ENCODE data around the gene SLC2A9.

Gene SLC2A9

GRCh38 chr4:10020106-10020505 is 1.2 kb downstream of the SLC2A9 start:
- Histone ChIP-seq H3K9me3 (ENCODE audit: control insufficient read depth in 2 of 2, low read length in 2 of 2) (no peaks in the 10 kb centered on the region), H3K27ac (ENCODE audit: low read depth in 2 of 2, low read length in 2 of 2) (peak overlapping the region in 1 of 2 donors; percentile 89), H3K9ac (ENCODE audit: low read depth in 1 of 2, low read length in 2 of 2) (no peak overlapping the region), H3K4me1 (ENCODE audit: control insufficient read depth in 2 of 2, insufficient read depth in 2 of 2, low read length in 2 of 2) (peaks cover 7 to 10% of the 10 kb centered on the region in 2 donors), H3K27me3 (ENCODE audit: control insufficient read depth in 2 of 2, insufficient read depth in 2 of 2, low read length in 2 of 2) (no peaks in the 10 kb centered on the region), H3K36me3 (ENCODE audit: control insufficient read depth in 2 of 2, insufficient read depth in 2 of 2, low read length in 2 of 2) (no peaks in the 10 kb centered on the region), H3K4me3 (ENCODE audit: low read length in 2 of 2) (no peak overlapping the region)

GRCh38 chr4:10019521-10020051 is 1.7 kb downstream of the SLC2A9 start:
- Histone ChIP-seq H3K9ac (ENCODE audit: low read depth in 1 of 2, low read length in 2 of 2) (peak overlapping the region; percentile 70 to 71), H3K4me1 (ENCODE audit: control insufficient read depth in 2 of 2, insufficient read depth in 2 of 2, low read length in 2 of 2) (peaks cover 7 to 10% of the 10 kb centered on the region in 2 donors), H3K4me3 (ENCODE audit: low read length in 2 of 2) (peak overlapping the region; percentile 79 to 82)

GRCh38 chr4:10018818-10019461 is 2.4 kb downstream of the SLC2A9 start:
- Histone ChIP-seq H3K27me3 (ENCODE audit: control insufficient read depth in 2 of 2, insufficient read depth in 2 of 2, low read length in 2 of 2) (no peaks in the 10 kb centered on the region), H3K9me3 (ENCODE audit: control insufficient read depth in 2 of 2, low read length in 2 of 2) (no peaks in the 10 kb centered on the region), H3K36me3 (ENCODE audit: control insufficient read depth in 2 of 2, insufficient read depth in 2 of 2, low read length in 2 of 2) (no peaks in the 10 kb centered on the region), H3K4me3 (ENCODE audit: low read length in 2 of 2) (peak overlapping the region; percentile 79 to 82), H3K9ac (ENCODE audit: low read depth in 1 of 2, low read length in 2 of 2) (peak overlapping the region; percentile 70 to 71), H3K27ac (ENCODE audit: low read depth in 2 of 2, low read length in 2 of 2) (peak overlapping the region; percentile 88 to 89), H3K4me1 (ENCODE audit: control insufficient read depth in 2 of 2, insufficient read depth in 2 of 2, low read length in 2 of 2) (peaks cover 7 to 10% of the 10 kb centered on the region in 2 donors)

More at GRCh38 chr4:10019521-10020051, 1.7 kb downstream of the SLC2A9 start:
- peak overlapping the region; percentile 88 to 89 for H3K27ac ChIP-seq (ENCODE audit: low read depth in 2 of 2, low read length in 2 of 2)
- H3K36me3 ChIP-seq (ENCODE audit: control insufficient read depth in 2 of 2, insufficient read depth in 2 of 2, low read length in 2 of 2) = no peaks in the 10 kb centered on the region
- no peaks in the 10 kb centered on the region for H3K9me3 ChIP-seq (ENCODE audit: control insufficient read depth in 2 of 2, low read length in 2 of 2)
- no peaks in the 10 kb centered on the region for H3K27me3 ChIP-seq (ENCODE audit: control insufficient read depth in 2 of 2, insufficient read depth in 2 of 2, low read length in 2 of 2)

- Histone ChIP-seq H3K27me3 (ENCODE audit: control insufficient read depth in 2 of 2, insufficient read depth in 2 of 2, low read length in 2 of 2) (no peaks in the 10 kb centered on the region), H3K36me3 (ENCODE audit: control insufficient read depth in 2 of 2, insufficient read depth in 2 of 2, low read length in 2 of 2) (no peaks in the 10 kb centered on the region), H3K27ac (ENCODE audit: low read depth in 2 of 2, low read length in 2 of 2) (no peak overlapping the region), H3K4me3 (ENCODE audit: low read length in 2 of 2) (no peak overlapping the region), H3K9me3 (ENCODE audit: control insufficient read depth in 2 of 2, low read length in 2 of 2) (no peaks in the 10 kb centered on the region), H3K4me1 (ENCODE audit: control insufficient read depth in 2 of 2, insufficient read depth in 2 of 2, low read length in 2 of 2) (peaks cover 7 to 10% of the 10 kb centered on the region in 2 donors), H3K9ac (ENCODE audit: low read depth in 1 of 2, low read length in 2 of 2) (no peak overlapping the region)
Measured at GRCh38 chr4:10017037-10017893, 4.0 kb downstream of the SLC2A9 start.

GRCh38 chr4:10016169-10016568 is 5.1 kb downstream of the SLC2A9 start:
- no peak overlapping the region for H3K4me3 ChIP-seq (ENCODE audit: low read length in 2 of 2)

GRCh38 chr4:10015140-10015753 is 6.0 kb downstream of the SLC2A9 start:
- no peaks in the 10 kb centered on the region for H3K36me3 ChIP-seq (ENCODE audit: control insufficient read depth in 2 of 2, insufficient read depth in 2 of 2, low read length in 2 of 2)
- peaks cover 6 to 7% of the 10 kb centered on the region in 2 donors for H3K4me1 ChIP-seq (ENCODE audit: control insufficient read depth in 2 of 2, insufficient read depth in 2 of 2, low read length in 2 of 2)
- no peak overlapping the region for H3K9ac ChIP-seq (ENCODE audit: low read depth in 1 of 2, low read length in 2 of 2)
- H3K27ac ChIP-seq (ENCODE audit: low read depth in 2 of 2, low read length in 2 of 2) = no peak overlapping the region
- H3K9me3 ChIP-seq (ENCODE audit: control insufficient read depth in 2 of 2, low read length in 2 of 2) = no peaks in the 10 kb centered on the region
- H3K4me3 ChIP-seq (ENCODE audit: low read length in 2 of 2) = no peak overlapping the region
- no peaks in the 10 kb centered on the region for H3K27me3 ChIP-seq (ENCODE audit: control insufficient read depth in 2 of 2, insufficient read depth in 2 of 2, low read length in 2 of 2)

More at GRCh38 chr4:10016169-10016568, 5.1 kb downstream of the SLC2A9 start:
- no peak overlapping the region for H3K9ac ChIP-seq (ENCODE audit: low read depth in 1 of 2, low read length in 2 of 2)
- H3K27ac ChIP-seq (ENCODE audit: low read depth in 2 of 2, low read length in 2 of 2) = no peak overlapping the region
- H3K4me1 ChIP-seq (ENCODE audit: control insufficient read depth in 2 of 2, insufficient read depth in 2 of 2, low read length in 2 of 2) = peaks cover 7 to 8% of the 10 kb centered on the region in 2 donors
- no peaks in the 10 kb centered on the region for H3K36me3 ChIP-seq (ENCODE audit: control insufficient read depth in 2 of 2, insufficient read depth in 2 of 2, low read length in 2 of 2)
- H3K9me3 ChIP-seq (ENCODE audit: control insufficient read depth in 2 of 2, low read length in 2 of 2) = no peaks in the 10 kb centered on the region
- H3K27me3 ChIP-seq (ENCODE audit: control insufficient read depth in 2 of 2, insufficient read depth in 2 of 2, low read length in 2 of 2) = no peaks in the 10 kb centered on the region

GRCh38 chr4:10013722-10014121 is 7.6 kb downstream of the SLC2A9 start:
- no peaks in the 10 kb centered on the region for H3K4me1 ChIP-seq (ENCODE audit: control insufficient read depth in 2 of 2, insufficient read depth in 2 of 2, low read length in 2 of 2)
- no peak overlapping the region for H3K9ac ChIP-seq (ENCODE audit: low read depth in 1 of 2, low read length in 2 of 2)
- no peaks in the 10 kb centered on the region for H3K36me3 ChIP-seq (ENCODE audit: control insufficient read depth in 2 of 2, insufficient read depth in 2 of 2, low read length in 2 of 2)
- no peaks in the 10 kb centered on the region for H3K9me3 ChIP-seq (ENCODE audit: control insufficient read depth in 2 of 2, low read length in 2 of 2)
- H3K27ac ChIP-seq (ENCODE audit: low read depth in 2 of 2, low read length in 2 of 2) = no peak overlapping the region
- no peaks in the 10 kb centered on the region for H3K27me3 ChIP-seq (ENCODE audit: control insufficient read depth in 2 of 2, insufficient read depth in 2 of 2, low read length in 2 of 2)
- H3K4me3 ChIP-seq (ENCODE audit: low read length in 2 of 2) = no peak overlapping the region

GRCh38 chr4:10011885-10012284 is 9.4 kb downstream of the SLC2A9 start:
- H3K4me3 ChIP-seq (ENCODE audit: low read length in 2 of 2) = no peak overlapping the region
- no peak overlapping the region for H3K27ac ChIP-seq (ENCODE audit: low read depth in 2 of 2, low read length in 2 of 2)
- no peaks in the 10 kb centered on the region for H3K27me3 ChIP-seq (ENCODE audit: control insufficient read depth in 2 of 2, insufficient read depth in 2 of 2, low read length in 2 of 2)
- peaks cover 12 to 13% of the 10 kb centered on the region in 2 donors for H3K4me1 ChIP-seq (ENCODE audit: control insufficient read depth in 2 of 2, insufficient read depth in 2 of 2, low read length in 2 of 2)
- no peak overlapping the region for H3K9ac ChIP-seq (ENCODE audit: low read depth in 1 of 2, low read length in 2 of 2)
- no peaks in the 10 kb centered on the region for H3K9me3 ChIP-seq (ENCODE audit: control insufficient read depth in 2 of 2, low read length in 2 of 2)
- H3K36me3 ChIP-seq (ENCODE audit: control insufficient read depth in 2 of 2, insufficient read depth in 2 of 2, low read length in 2 of 2) = no peaks in the 10 kb centered on the region

- Histone ChIP-seq H3K36me3 (ENCODE audit: control insufficient read depth in 2 of 2, insufficient read depth in 2 of 2, low read length in 2 of 2) (no peaks in the 10 kb centered on the region), H3K4me3 (ENCODE audit: low read length in 2 of 2) (no peak overlapping the region), H3K4me1 (ENCODE audit: control insufficient read depth in 2 of 2, insufficient read depth in 2 of 2, low read length in 2 of 2) (peaks cover 18 to 19% of the 10 kb centered on the region in 2 donors)
Measured at GRCh38 chr4:10011277-10011676, 10.0 kb downstream of the SLC2A9 start.

More at GRCh38 chr4:10011277-10011676, 10.0 kb downstream of the SLC2A9 start:
- no peak overlapping the region for H3K9ac ChIP-seq (ENCODE audit: low read depth in 1 of 2, low read length in 2 of 2)
- H3K27me3 ChIP-seq (ENCODE audit: control insufficient read depth in 2 of 2, insufficient read depth in 2 of 2, low read length in 2 of 2) = no peaks in the 10 kb centered on the region
- no peak overlapping the region for H3K27ac ChIP-seq (ENCODE audit: low read depth in 2 of 2, low read length in 2 of 2)
- no peaks in the 10 kb centered on the region for H3K9me3 ChIP-seq (ENCODE audit: control insufficient read depth in 2 of 2, low read length in 2 of 2)
